ENCODE results near the gene KREMEN1. TPM values are rescaled to one million over a fixed set of nuclear protein-coding genes. Genes with fewer than 3 reads are reported as not detected.

The KREMEN1 gene
- total RNA-seq, 1 donor from 2014 or later = 1.4 TPM

- H3F3A ChIP-seq (ENCODE audit: low read depth) = no peaks in the 10 kb centered on the region
- no peaks in the 10 kb centered on the region for H3K79me2 ChIP-seq (ENCODE audit: low read depth)
- H3K4me1 ChIP-seq = peaks cover 18% of the 10 kb centered on the region
- H3K4me2 ChIP-seq = no peak overlapping the region
- H3K36me3 ChIP-seq = no peaks in the 10 kb centered on the region
- H3K9ac ChIP-seq = no peak overlapping the region
- no peak overlapping the region for H3K27ac Mint-ChIP-seq
- TF ChIP-seq EZH2phosphoT487 (IDR thresholded peaks at IDR 0.05) (no peak), EZH2 (IDR thresholded peaks at IDR 0.05) (no peak), CTCF (IDR thresholded peaks at IDR 0.05) (no peak)
- H3K27me3 Mint-ChIP-seq (ENCODE audit: insufficient read depth, low read depth) = peaks cover 6% of the 10 kb centered on the region
- DNase-seq (ENCODE audit: low spot score) = no peak
- H3K27me3 ChIP-seq = no peaks in the 10 kb centered on the region
- H3K27ac ChIP-seq = no peak overlapping the region
- no peak overlapping the region for H3K4me3 Mint-ChIP-seq
- no peak overlapping the region for H3K4me3 ChIP-seq
- H2AFZ ChIP-seq (replicated peaks) = no peak overlapping the region
- H3K4me1 Mint-ChIP-seq = peaks cover 35% of the 10 kb centered on the region
- H3K36me3 Mint-ChIP-seq = peaks cover 46% of the 10 kb centered on the region
- H4K20me1 ChIP-seq (ENCODE audit: low read depth) = no peaks in the 10 kb centered on the region
- no peaks in the 10 kb centered on the region for H3K9me3 ChIP-seq (ENCODE audit: low read depth)
- H3K9me3 Mint-ChIP-seq = peaks cover 5% of the 10 kb centered on the region
Measured at GRCh38 chr22:29138556-29139305, 65.9 kb downstream of the KREMEN1 start.

- Histone ChIP-seq H3F3A (ENCODE audit: low read depth) (no peaks in the 10 kb centered on the region), H3K36me3 (no peaks in the 10 kb centered on the region), H4K20me1 (ENCODE audit: low read depth) (no peaks in the 10 kb centered on the region), H3K9ac (no peak overlapping the region), H3K4me3 (no peak overlapping the region), H3K27me3 (no peaks in the 10 kb centered on the region), H3K4me1 (peaks cover 14% of the 10 kb centered on the region), H3K9me3 (ENCODE audit: low read depth) (no peaks in the 10 kb centered on the region), H3K79me2 (ENCODE audit: low read depth) (no peaks in the 10 kb centered on the region), H2AFZ (replicated peaks) (no peak overlapping the region), H3K27ac (no peak overlapping the region), H3K4me2 (no peak overlapping the region)
- H3K27me3 Mint-ChIP-seq (ENCODE audit: insufficient read depth, low read depth) = peaks cover 6% of the 10 kb centered on the region
- no peak overlapping the region for H3K4me3 Mint-ChIP-seq
- DNase-seq (ENCODE audit: low spot score) = no peak
- H3K27ac Mint-ChIP-seq = no peak overlapping the region
- no peaks in the 10 kb centered on the region for H3K9me3 Mint-ChIP-seq
- H3K4me1 Mint-ChIP-seq = peaks cover 35% of the 10 kb centered on the region
- no peak for TF ChIP-seq EZH2phosphoT487 (IDR thresholded peaks at IDR 0.05)
- no peak for TF ChIP-seq CTCF (IDR thresholded peaks at IDR 0.05)
- peaks cover 36% of the 10 kb centered on the region for H3K36me3 Mint-ChIP-seq
Measured at GRCh38 chr22:29139965-29140782, 67.3 kb downstream of the KREMEN1 start.

GRCh38 chr22:29141078-29141688 is 68.3 kb downstream of the KREMEN1 start:
- Mint-ChIP-seq H3K27ac (no peak overlapping the region), H3K27me3 (ENCODE audit: insufficient read depth, low read depth) (peaks cover 4% of the 10 kb centered on the region), H3K9me3 (no peaks in the 10 kb centered on the region), H3K4me3 (no peak overlapping the region), H3K36me3 (peaks cover 34% of the 10 kb centered on the region), H3K4me1 (peaks cover 42% of the 10 kb centered on the region)
- H3K79me2 ChIP-seq (ENCODE audit: low read depth) = no peaks in the 10 kb centered on the region
- no peaks in the 10 kb centered on the region for H4K20me1 ChIP-seq (ENCODE audit: low read depth)
- no peak overlapping the region for H3K9ac ChIP-seq
- H3K4me2 ChIP-seq = no peak overlapping the region
- H3K27me3 ChIP-seq = no peaks in the 10 kb centered on the region
- no peak overlapping the region for H2AFZ ChIP-seq (replicated peaks)
- DNase-seq (ENCODE audit: low spot score) = no peak
- no peaks in the 10 kb centered on the region for H3K9me3 ChIP-seq (ENCODE audit: low read depth)
- no peaks in the 10 kb centered on the region for H3K36me3 ChIP-seq
- H3F3A ChIP-seq (ENCODE audit: low read depth) = no peaks in the 10 kb centered on the region
- H3K27ac ChIP-seq = no peak overlapping the region
- TF ChIP-seq CTCF (IDR thresholded peaks at IDR 0.05) (no peak), EZH2phosphoT487 (IDR thresholded peaks at IDR 0.05) (no peak), EZH2 (IDR thresholded peaks at IDR 0.05) (no peak)
- H3K4me3 ChIP-seq = no peak overlapping the region
- H3K4me1 ChIP-seq = peaks cover 17% of the 10 kb centered on the region

All from neural progenitor cell (in vitro differentiated cells).